Erythroblast (primary cell): ENCODE measurements around the gene HOXA3.

ENCODE experiments used
- GATA1 ChIP-seq: IDR thresholded peaks from 2 replicates; pipeline ENCODE4 v1.6.1; 2011; ENCODE audit warnings: low read depth, mild to moderate bottlenecking, control low read depth, low read length, moderate library complexity
- POLR2A ChIP-seq: IDR thresholded peaks from 2 replicates; pipeline ENCODE4 v1.6.1; 2011; ENCODE audit warnings: mild to moderate bottlenecking, low read length

DNA sequence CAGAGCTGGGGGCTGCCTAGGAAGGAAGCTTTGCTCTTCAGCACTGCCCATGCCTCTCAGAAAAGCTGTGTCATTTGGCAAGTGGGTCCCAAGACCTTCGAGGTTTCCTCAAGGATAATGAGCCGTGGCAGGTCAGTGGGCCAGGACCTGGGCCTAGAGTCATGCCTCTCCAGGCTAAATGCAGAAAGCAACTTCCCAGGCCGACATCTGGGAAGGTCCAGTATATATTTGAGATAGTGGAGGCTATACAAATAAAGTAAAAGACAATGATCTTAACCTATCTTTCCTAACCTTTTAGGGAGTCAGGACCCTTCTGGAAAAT, 24.1 kb upstream of the HOXA3 start:
- no peak for TF ChIP-seq POLR2A
- no peak for TF ChIP-seq GATA1
